Stimulated activated CD4-positive, alpha-beta T cell treated with anti-CD3 and anti-CD28 coated beads, Interleukin-4, amount 100 ng/mL, for 24 hours (primary cell): ENCODE measurements around the gene PYGB.
"Not testable (repeated sequence)": the region's sequence is repeated elsewhere in the genome, so short reads cannot be mapped to it uniquely, and the experiment has no call there.

ENCODE experiments used
- DNase-seq: peaks from one replicate; pipeline ENCODE4 v3.0.0-alpha.2; 2020

Gene PYGB

DNA sequence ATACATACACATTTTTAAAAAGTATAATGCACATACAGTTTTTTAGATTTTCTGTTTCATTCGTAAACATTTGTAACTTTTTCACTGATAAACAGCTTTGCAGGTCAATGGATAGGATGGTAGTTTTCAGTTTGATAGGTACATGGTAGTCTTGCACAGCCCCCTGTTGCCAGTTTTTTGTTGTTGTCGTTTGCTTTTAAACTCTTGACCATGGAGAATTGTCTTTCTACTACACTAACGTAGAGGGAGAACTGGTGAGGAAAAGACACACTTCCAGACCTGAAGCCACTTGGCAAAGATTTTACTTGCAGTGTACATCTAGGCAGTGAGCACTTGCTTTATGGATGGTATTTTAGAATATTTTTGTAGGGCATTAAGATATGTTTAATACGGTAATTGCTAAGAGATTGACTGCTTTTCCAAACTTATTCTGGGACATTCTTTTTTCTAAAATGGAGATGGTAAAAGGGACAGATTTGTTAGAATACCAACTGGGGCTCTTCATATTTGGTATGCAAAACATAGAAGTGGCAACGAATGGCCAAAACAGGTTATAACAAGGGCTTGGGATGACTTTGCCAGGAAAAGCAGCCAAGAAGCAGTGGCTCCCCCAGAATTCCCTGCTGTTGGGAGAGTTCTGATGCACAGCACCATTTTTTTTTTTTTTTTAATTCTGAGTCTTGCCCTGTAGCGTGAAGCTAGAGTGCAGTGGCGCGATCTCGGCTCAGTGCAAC is 1.5 kb downstream of the PYGB start:
- DNase-seq = no peak

DNA sequence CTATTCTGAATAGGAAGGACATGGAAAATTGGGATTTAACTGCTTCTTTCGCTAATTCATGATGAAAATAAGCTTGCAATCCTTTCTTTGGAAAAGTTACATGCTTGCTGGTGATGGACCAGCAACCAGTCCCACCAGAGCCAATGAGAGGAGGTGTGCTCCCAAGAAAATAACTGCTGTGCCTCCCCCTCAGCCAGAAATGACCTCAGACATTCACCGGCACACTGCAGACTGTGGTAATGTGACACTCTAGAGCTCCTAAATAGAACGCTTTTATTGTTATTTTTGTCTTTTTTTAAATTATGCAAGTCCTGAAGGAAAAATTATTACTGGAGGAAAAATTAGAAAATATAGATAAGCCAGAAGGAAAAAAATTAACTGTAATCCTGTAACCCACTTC is 2.6 kb downstream of the PYGB start:
- no peak for DNase-seq

DNA sequence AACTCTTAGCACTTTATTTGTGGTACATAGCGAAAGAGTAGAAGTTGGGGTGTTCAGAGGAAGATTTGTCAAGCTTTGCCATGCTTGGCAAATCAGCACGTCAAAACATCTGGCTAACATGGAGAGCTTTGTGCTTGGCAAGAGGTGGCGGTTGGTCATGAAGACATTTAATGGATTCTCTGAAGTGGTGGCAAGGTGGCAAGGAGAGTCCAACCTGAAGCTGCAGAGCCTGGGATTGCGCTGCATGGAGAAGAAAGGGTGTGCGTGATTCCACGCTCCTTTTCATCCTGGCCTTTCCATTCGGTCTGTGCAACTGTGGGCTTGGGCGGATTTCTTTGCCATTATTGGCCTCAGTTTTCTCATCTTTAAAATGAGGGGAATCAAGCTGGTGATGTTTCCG is 3.1 kb downstream of the PYGB start:
- DNase-seq = no peak

DNA sequence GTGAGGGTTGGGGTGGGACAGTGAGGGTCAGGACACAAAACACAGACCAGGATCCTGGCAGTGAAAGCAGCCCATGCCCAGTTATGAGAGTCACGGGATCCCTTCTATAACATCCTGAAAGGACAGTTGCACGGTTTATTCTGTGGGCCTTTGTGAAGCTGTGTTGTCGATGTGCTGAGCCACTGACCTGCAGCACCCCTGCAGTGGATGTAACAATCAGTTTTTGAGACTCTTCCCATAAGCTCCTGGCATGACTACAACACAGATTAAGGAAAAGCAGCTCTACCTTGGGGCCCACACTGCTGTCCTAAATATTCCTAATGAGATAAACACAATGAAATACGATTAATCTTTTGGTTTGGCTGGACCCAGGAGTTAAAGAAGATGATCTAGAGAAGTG is 3.7 kb downstream of the PYGB start:
- DNase-seq = no peak

DNA sequence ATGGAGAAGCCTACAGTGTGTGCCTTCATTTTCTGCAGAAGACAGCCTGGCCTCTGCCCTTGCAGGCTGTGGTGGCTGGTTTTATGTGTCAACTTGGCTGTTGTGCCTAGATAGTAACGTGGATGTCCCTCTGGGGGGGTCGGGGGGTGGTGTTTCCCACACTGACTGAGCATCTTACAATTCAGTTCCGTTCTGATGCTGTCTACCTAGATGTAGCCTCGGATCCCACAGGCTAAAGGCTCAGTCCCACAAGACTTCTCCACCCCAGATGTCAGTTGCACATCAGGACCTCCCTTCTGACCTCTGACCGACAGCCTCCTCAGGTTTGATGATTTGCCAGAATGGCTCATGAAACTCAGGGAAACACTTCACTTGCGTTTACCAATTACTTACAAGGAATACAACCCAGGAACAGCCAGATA is 4.4 kb downstream of the PYGB start:
- DNase-seq = no peak

DNA sequence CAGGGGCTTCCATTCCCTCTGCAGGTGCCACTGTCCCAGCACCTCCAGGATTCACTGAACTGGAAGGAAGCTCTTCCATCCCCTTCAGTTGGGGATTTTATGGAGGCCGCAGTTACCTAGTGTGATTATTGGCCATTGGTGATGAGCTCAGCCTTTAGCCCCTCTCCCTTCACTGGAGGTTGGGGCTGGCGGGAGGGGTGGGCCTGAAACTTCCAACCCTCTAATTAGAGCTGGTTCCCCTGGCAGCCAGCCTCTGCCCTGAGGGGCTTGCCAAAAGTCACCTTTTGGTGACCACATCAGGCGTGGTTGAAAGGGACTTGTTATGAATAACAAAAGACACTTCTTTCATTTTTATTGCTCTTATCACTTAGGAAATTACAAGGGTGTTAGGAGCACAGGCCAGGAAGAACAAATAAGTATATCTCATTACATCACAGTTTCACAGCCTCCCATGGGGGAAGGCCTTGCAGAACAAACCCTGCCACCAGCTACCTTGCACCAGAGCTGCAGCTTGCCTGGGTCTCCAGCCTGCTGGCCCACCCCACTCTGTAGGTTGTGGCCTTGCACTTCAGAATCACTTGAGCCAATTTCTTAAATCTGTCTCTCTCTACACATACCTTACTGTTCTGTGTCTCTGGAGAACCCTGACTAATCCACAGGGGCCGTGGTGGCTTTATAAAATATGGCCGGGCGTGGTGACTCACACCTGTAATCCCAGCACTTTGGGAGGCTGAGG is 5.0 kb downstream of the PYGB start:
- DNase-seq = no peak

DNA sequence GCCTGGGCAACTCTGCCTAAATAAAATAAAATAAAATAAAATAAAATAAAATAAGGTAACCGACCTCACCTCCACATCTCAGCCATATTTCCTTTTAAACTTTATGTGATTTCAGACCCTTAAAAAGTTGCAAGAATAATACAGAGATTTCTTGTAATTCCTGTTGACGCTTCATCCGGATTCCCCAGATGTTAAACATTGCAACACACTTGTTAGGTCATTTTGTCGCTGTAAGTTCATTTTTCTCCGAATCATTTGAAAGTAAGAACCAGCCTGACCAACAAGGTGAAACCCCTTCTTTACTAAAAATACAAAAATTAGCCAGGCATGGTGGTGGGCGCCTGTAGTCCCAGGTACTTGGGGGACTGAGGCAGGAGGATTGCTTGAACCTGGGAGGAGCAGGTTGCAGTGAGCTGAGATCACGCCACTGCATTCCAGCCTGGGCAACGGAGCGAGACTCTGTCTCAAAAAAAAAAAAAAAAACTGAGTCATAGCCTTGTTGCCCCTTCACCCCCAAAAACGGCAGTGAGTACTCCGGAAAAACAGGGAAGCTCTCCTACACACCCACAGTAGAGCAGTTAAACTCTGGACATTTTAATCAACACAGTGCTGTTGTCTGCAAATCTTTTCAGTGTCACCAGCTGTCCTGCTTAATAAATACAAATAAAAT is 5.9 kb downstream of the PYGB start:
- no peak for DNase-seq

DNA sequence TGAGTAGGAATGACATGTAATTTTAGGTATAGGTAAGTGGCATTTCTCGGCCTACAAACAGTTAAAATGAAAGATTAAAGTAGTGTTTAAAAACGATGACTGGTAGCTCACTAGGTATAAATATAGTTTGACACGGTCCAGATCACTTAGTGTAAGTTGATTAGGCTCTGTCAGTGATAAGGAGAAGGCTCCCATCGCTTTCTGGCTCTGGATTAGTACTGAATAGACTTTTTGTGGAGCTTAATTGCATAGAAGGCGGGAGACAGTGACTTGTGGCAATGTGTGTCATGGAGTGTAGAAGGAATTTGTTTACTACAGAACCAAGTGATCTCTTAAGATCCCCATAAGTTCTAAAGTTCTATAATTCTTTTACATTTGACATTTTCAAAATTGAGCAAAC is 6.7 kb downstream of the PYGB start:
- DNase-seq = no peak

DNA sequence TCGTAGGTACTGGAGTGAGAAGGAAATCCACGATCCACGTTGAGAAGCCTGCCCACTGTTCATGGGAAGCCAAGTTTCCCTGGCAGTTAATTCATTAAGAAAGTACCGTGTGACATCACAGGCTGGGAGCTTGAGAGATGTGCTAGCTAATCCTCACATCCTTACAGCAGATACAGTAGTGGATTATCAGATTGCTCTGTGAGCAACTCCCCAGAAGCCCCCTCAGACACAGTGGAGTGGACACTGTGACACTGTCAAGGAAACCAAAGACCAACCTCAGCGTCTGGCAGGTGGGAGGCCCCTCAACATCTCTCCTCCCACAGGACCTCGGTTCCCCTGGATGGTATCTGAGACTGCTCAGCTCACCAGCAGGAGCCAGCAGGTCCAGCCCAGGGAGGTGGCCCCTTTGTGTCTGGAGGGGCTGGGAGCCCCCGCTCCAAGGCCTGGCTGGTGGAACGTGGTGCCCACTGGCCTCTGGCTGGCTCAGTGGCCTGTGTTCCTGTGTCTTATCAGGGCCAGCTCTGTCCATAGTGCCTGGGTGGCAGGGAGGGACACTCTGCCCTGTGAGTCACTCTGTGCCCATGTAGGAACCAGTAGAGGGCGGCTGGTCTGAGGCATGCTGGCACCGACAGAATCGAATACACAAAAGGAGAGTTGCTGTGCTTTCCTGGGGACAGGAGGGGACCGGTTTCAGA is 7.2 kb downstream of the PYGB start:
- DNase-seq = no peak

DNA sequence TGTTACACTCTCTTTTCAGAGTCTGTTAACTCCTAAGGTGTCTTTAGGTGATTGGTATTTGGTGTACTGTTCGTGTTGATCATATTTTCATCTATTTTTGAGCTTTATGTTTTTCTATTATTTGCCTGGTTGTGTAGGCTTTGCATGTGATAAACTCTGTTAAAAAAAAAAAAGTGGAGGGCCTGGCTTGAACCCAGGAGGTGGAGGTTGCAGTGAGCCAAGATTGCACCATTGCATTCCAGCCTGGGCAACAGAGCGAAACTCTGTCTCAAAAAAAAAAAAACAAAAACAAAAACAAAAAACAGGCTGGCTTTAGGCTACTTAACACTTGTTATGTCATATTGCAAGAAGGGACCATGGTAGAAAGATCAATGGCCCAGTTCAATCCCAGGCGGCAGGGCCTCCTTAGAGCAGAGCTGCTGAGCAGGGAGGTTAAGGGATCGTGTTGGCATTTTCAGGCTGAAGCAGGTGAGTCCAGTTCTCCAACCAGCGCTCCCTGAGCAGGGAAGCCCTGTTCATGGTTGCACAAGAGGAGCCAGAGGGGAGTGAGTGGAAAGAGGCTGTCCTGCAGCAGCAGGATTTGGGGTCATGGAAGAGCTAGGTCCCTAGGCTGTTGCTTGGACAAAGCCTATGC is 8.5 kb downstream of the PYGB start:
- DNase-seq = no peak

DNA sequence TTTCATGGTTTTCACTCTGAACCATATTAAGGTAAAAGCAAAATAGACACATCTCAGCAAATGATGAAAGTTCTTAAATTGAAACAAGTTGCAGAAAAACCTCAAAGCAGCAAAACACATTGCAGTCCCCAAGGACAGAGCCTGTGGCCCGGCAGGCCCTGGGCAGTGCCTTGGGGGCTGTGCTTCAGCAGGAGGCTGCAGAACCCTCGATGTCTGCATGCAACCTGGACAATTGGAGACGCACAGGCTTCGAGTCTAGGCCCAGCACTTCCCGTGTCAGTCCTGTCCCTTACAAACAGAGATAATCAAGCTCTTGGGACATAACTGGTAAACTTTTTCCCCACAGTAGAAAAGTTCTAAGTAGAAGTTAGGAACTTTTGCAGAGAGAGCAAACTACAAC is 9.2 kb downstream of the PYGB start:
- DNase-seq = no peak

DNA sequence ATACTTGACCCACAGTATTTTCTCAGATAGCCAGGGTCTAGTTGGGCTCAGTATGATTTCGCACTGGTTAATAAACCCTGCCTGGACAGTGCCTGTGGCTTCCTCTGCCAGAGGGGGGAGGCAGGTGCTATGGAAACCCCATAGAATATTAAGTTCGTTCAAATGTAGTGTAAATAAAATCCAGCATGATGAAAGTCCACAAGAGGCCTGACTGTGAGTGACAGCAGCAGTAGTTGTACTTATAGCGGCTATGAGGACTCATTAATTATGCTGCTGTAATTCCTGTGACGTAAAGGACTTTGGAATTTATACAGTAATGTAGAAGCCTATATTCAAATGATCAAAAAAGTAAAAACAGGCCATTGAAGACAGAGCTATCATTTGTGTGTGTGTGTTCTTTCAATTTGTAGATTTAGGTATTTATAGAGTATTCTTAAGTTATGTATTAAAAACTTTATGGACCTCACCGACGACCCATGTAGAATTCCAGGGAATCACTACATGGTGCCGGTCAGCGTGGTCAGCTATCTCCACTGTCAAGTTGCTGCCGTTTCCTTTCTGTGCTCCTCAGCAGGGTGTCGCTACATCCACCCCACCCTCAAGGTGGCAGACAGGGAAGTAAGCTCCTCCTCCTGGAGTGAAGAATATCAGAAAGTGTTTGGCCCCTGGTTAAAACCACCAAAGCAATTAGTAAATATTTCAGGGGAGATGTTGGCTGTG is 10.0 kb downstream of the PYGB start:
- DNase-seq = no peak

DNA sequence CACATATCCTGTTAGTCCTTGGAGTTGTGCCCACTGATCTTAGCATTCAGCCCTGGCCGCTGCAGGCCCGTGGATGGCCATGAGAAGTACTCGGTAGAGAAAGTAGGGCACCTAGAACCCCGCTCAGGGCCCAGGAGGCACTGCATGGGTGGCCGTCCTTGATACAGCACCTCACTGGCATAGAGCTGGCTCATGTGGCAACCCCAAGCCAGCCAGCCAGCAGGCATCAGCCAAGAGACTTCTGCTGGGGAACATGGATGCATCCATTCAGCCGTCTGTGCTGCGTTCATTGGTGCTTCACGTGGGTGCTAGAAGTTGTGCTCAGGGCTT is 10.6 kb downstream of the PYGB start:
- DNase-seq = no peak

DNA sequence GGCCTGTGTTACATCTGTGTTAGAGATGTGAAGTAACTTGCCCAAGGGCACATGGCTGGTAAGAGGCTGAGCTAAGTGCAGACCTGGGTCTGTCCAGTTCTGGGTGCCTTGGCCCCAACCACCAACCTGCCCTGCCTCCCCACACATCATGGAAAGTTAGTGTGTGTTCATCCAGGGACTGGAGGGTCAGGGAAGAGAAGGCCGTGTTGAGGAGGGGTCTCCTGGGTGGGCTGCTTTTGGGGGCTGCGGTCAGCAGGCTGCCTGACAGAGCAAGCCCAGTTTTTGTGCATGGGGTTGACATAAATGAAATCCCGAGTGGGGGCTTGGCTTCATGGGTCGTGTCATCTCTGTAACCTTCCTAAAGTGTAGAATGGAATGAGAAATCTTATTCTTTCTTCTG is 10.9 kb downstream of the PYGB start:
- DNase-seq = no peak

DNA sequence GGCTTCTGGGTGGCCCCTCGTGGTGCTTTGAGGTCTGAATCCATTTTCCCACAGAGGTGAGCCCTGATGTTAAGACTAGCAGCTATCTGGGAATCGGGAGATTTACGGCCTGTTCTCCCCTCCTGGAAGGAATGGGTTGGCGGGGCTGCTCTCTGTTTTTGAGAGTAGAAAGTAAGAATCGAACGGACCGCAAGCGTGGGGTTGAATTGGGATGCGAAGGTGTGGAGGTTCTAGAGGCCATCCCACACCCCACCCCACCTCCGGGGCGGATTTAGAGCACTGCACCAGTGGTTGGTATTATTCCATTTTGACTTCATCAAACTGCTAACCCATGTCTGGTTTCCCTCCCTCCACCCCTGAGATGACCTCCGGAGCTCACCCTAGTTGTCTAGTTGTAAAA is 11.5 kb downstream of the PYGB start:
- no peak for DNase-seq

DNA sequence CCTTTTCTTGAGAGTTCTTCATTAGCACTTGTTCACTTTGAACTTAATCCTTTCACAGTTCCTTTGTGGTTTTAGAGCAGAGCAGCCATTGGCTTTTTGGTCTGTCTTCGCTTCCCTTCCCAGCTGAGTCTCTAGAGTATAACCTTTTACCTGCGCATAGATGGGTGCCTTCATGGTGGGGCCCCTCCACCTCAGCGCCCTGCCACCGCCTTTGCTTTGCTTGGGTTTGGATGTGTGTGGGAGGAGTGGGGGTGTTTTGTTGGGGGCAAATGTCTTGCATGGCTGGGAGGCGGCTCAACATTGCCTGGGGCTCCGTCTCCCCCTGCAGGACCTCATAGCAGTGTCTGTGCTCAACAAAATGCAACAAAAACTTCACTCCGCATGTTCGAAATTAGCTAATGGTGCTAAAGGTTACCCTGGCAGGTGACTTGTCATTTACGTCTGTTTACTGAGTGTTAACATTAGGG is 11.9 kb downstream of the PYGB start:
- no peak for DNase-seq

DNA sequence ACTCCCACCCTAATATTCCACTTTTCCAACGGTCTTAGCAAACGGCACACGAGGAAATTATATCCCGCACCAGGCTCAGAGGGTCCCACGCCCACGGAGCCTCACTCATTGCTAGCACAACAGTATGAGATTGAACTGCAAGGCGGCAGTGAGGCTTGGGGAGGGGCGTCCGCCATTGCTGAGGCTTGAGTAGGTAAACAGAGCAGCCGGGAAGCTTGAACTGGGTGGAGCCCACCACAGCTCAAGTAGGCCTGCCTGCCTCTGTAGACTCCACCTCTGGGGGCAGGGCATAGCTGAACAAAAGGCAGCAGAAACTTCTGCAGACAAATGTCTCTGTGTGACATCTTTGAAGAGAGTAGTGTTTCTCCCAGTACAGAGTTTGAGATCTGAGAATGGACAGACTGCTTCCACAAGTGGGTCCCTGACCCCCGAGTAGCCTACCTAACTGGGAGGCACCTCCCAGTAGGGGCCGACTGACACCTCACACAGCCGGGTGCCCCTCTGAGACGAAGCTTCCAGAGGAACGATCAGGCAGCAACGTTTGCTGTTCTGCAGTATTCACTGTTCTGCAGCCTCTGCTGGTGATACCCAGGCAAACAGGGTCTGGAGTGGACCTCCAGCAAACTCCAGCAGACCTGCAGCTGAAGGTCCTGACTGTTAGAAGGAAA is 13.0 kb downstream of the PYGB start:
- DNase-seq = not testable (repeated sequence)

DNA sequence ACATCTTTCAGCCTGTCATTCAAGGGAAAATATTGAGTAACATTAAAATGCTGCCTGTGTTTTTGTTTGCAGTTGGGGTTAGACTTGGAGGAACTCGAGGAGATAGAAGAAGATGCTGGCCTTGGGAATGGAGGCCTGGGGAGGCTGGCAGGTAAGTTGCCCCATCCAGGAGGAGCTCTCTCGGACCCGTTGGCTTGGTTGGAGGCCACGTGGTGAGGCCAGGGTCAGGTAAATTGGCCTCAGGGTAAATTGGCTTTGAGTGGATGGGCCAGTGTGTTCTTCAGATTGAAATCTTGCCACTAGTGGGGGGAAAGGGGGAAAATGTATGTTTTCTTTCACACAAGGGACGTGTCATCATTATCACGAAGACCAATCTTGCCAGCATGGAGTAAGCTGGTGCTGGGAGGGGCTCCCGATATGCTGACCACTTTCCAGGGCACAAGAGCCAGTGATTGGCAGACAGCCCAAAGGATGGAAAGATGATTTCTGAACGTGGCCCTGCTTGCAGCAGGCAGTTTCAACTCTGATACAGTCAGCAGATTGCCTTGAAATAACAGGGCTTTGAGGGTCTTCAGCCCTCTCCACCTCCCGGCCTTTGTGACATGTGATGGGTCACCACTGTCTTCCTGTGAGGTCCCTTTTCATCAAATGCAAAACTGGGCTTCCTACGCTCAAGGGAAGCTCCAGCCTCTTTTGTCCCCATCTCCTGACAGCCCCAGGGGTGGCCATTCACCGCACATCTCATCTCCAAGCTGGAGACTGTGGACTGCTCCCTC is 21.4 kb downstream of the PYGB start:
- DNase-seq = no peak

DNA sequence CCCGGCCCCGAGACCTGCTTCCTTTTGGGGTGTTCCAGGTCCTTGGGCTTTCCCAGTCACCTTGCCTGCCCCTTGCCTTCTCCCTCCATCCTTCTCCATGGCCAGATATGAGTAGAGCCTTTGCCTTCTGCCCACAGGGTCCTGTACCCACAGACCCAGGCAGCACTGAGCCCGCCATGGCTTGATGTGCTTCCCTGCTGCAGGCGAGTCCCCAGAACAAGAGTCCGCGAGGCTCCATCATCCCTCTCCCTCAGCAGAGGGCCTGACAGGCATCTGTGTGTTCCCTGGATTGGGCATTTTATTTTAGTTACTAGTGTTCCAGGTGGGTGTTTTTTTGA is 21.9 kb downstream of the PYGB start:
- DNase-seq = no peak

DNA sequence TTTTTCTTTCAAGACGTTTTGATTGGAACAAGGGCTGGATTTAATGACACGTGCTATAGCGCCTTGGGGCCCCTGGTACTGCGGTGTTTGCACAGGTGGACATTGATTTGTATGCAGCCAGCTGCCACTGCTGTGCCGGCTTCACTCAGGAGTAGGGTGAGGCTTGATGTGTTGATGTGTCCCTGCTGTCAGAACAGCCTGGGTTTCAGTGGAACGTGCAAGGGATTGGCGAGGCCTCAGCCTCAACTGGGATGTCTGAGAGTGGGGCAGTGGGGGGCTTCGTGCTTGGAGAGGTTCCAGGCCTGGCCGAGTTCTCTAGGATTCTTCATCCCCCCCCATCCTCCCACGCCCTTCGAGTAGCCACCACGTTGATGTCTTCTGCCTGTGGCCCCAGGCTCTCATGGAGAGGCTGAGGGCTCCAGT is 23.0 kb downstream of the PYGB start:
- DNase-seq = no peak
